OCI-LY1 (cell line): ENCODE measurements around the gene PSMA6.

Source experiments
- H2AFZ ChIP-seq: fragments of 200-600 bp; sonication (generic), shearing (Covaris generic); 2 replicates; pipeline ENCODE4 v1.6.0; 2014; ENCODE audit warnings: antibody characterized with exemption, mild to moderate bottlenecking, low read length
- H3F3A ChIP-seq: fragments of 200-600 bp; sonication (generic), shearing (Covaris generic); 2 replicates; pipeline ENCODE4 v1.6.0; 2014; ENCODE audit warnings: mild to moderate bottlenecking, antibody characterized with exemption, low read length, moderate library complexity; ENCODE audit not compliant: insufficient read depth
- H3K27ac ChIP-seq: fragments of 200-600 bp; sonication (generic); 2 replicates; pipeline ENCODE4 v1.5.1; 2014; ENCODE audit warnings: low read length, mixed run types, mild to moderate bottlenecking, low read depth; ENCODE audit not compliant: poor library complexity, severe bottlenecking
- H3K27me3 ChIP-seq: fragments of 200-600 bp; sonication (generic); 2 replicates; pipeline ENCODE4 v1.6.0; 2014; ENCODE audit warnings: antibody characterized with exemption, mild to moderate bottlenecking, low read length, moderate library complexity; ENCODE audit not compliant: insufficient read depth
- H3K36me3 ChIP-seq: fragments of 200-600 bp; sonication (generic); 2 replicates; pipeline ENCODE4 v1.6.1; 2014; ENCODE audit warnings: mild to moderate bottlenecking, antibody characterized with exemption, low read length, moderate library complexity, mixed read lengths; ENCODE audit not compliant: insufficient read depth
- H3K4me1 ChIP-seq: fragments of 200-600 bp; sonication (generic); 2 replicates; pipeline ENCODE4 v1.5.1; 2014; ENCODE audit warnings: mild to moderate bottlenecking, low read length, moderate library complexity; ENCODE audit not compliant: insufficient read depth, severe bottlenecking
- H3K4me2 ChIP-seq: fragments of 200-600 bp; sonication (generic), shearing (Covaris generic); 2 replicates; pipeline ENCODE4 v1.6.1; 2014; ENCODE audit warnings: low read length
- H3K4me3 ChIP-seq: fragments of 200-600 bp; sonication (generic); 2 replicates; pipeline ENCODE4 v1.5.1; 2014; ENCODE audit warnings: low read length, low read depth, mild to moderate bottlenecking, mixed read lengths; ENCODE audit not compliant: poor library complexity, severe bottlenecking
- H3K79me2 ChIP-seq: fragments of 200-600 bp; shearing (Covaris generic); 2 replicates; pipeline ENCODE4 v1.6.1; 2016; ENCODE audit warnings: mixed run types, low read length, mixed read lengths; ENCODE audit not compliant: insufficient read depth
- H3K9ac ChIP-seq: fragments of 200-600 bp; sonication (generic), shearing (Covaris generic); 2 replicates; pipeline ENCODE4 v1.6.1; 2014; ENCODE audit warnings: mild to moderate bottlenecking, low read length, mixed read lengths
- H3K9me2 ChIP-seq: fragments of 200-600 bp; sonication (generic), shearing (Covaris generic); 2 replicates; pipeline ENCODE4 v1.6.1; 2014; ENCODE audit warnings: low read depth, mild to moderate bottlenecking, low read length, mixed read lengths
- H3K9me3 ChIP-seq: fragments of 200-600 bp; shearing (Covaris generic); 2 replicates; pipeline ENCODE4 v1.6.1; 2014; ENCODE audit warnings: low read length, mixed read lengths
- H4K20me1 ChIP-seq: fragments of 200-600 bp; sonication (generic), shearing (Covaris generic); 2 replicates; pipeline ENCODE4 v1.6.0; 2016; ENCODE audit warnings: mild to moderate bottlenecking, low read length; ENCODE audit not compliant: insufficient read depth
- EZH2 ChIP-seq: fragments of 200-600 bp; sonication (generic), shearing (Covaris generic); IDR thresholded peaks from 2 replicates; pipeline ENCODE4 v1.8.0; 2017; ENCODE audit warnings: borderline replicate concordance, mixed run types, mild to moderate bottlenecking, antibody characterized with exemption, low read length, moderate library complexity, mixed read lengths
- TF ChIP-seq, protein P1 (sequence below): fragments of 200-600 bp; sonication (generic), shearing (Covaris generic); IDR thresholded peaks from 2 replicates; pipeline ENCODE4 v1.5.1; 2017; ENCODE audit warnings: mild to moderate bottlenecking, antibody characterized with exemption, low read length, moderate library complexity, mixed read lengths

The PSMA6 gene

GRCh38 chr14:35258420-35258819 is 33.8 kb upstream of the PSMA6 start:
- TF ChIP-seq EZH2, result no peak
- TF ChIP-seq, protein P1, sequence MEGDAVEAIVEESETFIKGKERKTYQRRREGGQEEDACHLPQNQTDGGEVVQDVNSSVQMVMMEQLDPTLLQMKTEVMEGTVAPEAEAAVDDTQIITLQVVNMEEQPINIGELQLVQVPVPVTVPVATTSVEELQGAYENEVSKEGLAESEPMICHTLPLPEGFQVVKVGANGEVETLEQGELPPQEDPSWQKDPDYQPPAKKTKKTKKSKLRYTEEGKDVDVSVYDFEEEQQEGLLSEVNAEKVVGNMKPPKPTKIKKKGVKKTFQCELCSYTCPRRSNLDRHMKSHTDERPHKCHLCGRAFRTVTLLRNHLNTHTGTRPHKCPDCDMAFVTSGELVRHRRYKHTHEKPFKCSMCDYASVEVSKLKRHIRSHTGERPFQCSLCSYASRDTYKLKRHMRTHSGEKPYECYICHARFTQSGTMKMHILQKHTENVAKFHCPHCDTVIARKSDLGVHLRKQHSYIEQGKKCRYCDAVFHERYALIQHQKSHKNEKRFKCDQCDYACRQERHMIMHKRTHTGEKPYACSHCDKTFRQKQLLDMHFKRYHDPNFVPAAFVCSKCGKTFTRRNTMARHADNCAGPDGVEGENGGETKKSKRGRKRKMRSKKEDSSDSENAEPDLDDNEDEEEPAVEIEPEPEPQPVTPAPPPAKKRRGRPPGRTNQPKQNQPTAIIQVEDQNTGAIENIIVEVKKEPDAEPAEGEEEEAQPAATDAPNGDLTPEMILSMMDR, result no peak
- no peak overlapping the region for H3K27ac ChIP-seq
- no peak overlapping the region for H3K9ac ChIP-seq
- H3K9me2 ChIP-seq, result no peaks in the 10 kb centered on the region
- no peak overlapping the region for H3K4me2 ChIP-seq
- no peaks in the 10 kb centered on the region for H3K4me1 ChIP-seq
- no peak overlapping the region for H2AFZ ChIP-seq
- no peaks in the 10 kb centered on the region; the same call in 1 of the 2 replicates for H3F3A ChIP-seq
- H3K79me2 ChIP-seq, result no peaks in the 10 kb centered on the region
- no peaks in the 10 kb centered on the region for H4K20me1 ChIP-seq
- peaks cover 9% of the 10 kb centered on the region for H3K36me3 ChIP-seq
- no peak overlapping the region for H3K4me3 ChIP-seq
- no peaks in the 10 kb centered on the region for H3K27me3 ChIP-seq
- H3K9me3 ChIP-seq, result 0 out of 2 replicates have a peak, but pooled peaks cover 4% of the 10 kb centered on the region

DNA sequence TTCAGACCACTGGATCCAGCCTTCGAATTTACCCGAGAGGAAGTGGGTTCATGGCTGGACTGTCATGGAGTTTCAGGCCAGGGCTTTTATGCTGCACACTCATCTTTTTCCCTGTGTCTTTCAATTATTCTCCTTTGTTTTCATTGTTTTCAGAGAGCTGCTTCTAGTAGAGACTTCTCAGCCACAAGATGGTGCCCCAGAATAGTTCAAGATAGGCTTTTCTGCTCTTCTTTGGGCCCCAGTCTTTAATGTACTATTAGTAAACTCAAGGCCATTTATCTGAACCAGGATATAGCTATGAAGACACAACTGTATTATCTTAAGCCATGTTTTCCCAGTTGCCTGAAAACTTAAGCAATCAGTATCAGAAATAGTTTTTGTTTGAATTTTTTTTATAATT is 30.4 kb upstream of the PSMA6 start:
- TF ChIP-seq, protein P1, result no peak
- TF ChIP-seq EZH2, result no peak
- H3K36me3 ChIP-seq, result peaks cover 12% of the 10 kb centered on the region
- no peaks in the 10 kb centered on the region for H3K9me2 ChIP-seq
- no peak overlapping the region for H2AFZ ChIP-seq
- H3K4me3 ChIP-seq, result no peak overlapping the region
- H3K4me2 ChIP-seq, result no peak overlapping the region
- H3K27me3 ChIP-seq, result no peaks in the 10 kb centered on the region
- no peak overlapping the region for H3K27ac ChIP-seq
- H3K79me2 ChIP-seq, result no peaks in the 10 kb centered on the region
- no peak overlapping the region for H3K9ac ChIP-seq
- 0 out of 2 replicates have a peak, but pooled peaks cover 4% of the 10 kb centered on the region for H3K9me3 ChIP-seq
- no peaks in the 10 kb centered on the region for H3K4me1 ChIP-seq
- no peaks in the 10 kb centered on the region; the same call in 1 of the 2 replicates for H3F3A ChIP-seq
- H4K20me1 ChIP-seq, result no peaks in the 10 kb centered on the region

- H3K4me3 ChIP-seq, result no peak overlapping the region
- H3K9me2 ChIP-seq, result no peaks in the 10 kb centered on the region
- no peaks in the 10 kb centered on the region for H3K79me2 ChIP-seq
- no peak overlapping the region for H3K27ac ChIP-seq
- H3F3A ChIP-seq, result no peaks in the 10 kb centered on the region; the same call in 1 of the 2 replicates
- peaks cover 17% of the 10 kb centered on the region for H3K36me3 ChIP-seq
- H3K4me2 ChIP-seq, result no peak overlapping the region
- TF ChIP-seq, protein P1, result no peak
- TF ChIP-seq EZH2, result no peak
- no peak overlapping the region for H2AFZ ChIP-seq
- no peaks in the 10 kb centered on the region for H3K27me3 ChIP-seq
- 0 out of 2 replicates have a peak, but pooled peaks cover 4% of the 10 kb centered on the region for H3K9me3 ChIP-seq
- H3K4me1 ChIP-seq, result no peaks in the 10 kb centered on the region
- H4K20me1 ChIP-seq, result no peaks in the 10 kb centered on the region
- H3K9ac ChIP-seq, result no peak overlapping the region
Measured at GRCh38 chr14:35262436-35262835, 29.7 kb upstream of the PSMA6 start.
